GM12892 (cell line): ENCODE results near the gene CACNA1B.

ENCODE experiments used
- POLR2A ChIP-seq: IDR thresholded peaks from 2 replicates; pipeline ENCODE4 v1.6.1; 2011; ENCODE audit warnings: low read depth, low read length, control low read depth
- POLR2AphosphoS5 ChIP-seq: IDR thresholded peaks from 2 replicates; pipeline ENCODE4 v1.6.1; 2011; ENCODE audit warnings: low read depth, low read length, control low read depth

- TF ChIP-seq POLR2A (no peak), POLR2AphosphoS5 (no peak)
Measured at GRCh38 chr9:137951107-137951506, 73.5 kb downstream of the CACNA1B start.
